ENCODE measurements around the gene CCNG2. TPM values are rescaled to one million over a fixed set of nuclear protein-coding genes. Genes with fewer than 3 reads are reported as not detected.

The CCNG2 gene
- total and polyA plus RNA-seq, 2 of the 4 experiments (the other 2 are of a cell fraction): 11.3 to 14.9 TPM

DNA sequence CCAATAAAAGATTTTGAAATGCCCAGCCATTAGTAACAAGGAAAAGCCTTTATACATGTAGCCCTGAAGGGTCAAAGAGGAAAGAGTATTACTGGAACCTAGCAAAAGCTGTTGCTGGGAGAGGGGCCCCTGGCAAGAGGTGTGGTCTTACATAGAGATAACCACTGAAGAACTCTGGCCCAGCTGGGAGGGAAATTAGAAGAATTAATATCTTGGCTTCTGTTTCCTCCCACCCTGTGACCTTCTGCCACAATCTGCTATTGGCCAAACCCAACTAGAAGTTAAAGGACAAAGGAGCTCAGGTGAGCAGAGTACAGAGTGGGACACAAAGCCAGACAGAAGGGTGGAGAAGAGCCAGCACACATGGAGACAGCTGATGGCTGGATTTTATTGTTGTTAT, 39.3 kb upstream of the CCNG2 start:
- no peak overlapping the region for H2BK15ac ChIP-seq (ENCODE audit: low read depth, low read length)
- CTCF ChIA-PET: no interaction called here

More for the DNA sequence above, 39.3 kb upstream of the CCNG2 start:
- Histone ChIP-seq H4K91ac (ENCODE audit: insufficient read depth, low read depth, low read length) (no peak overlapping the region), H2BK5ac (ENCODE audit: low read depth, low read length, poor library complexity, severe bottlenecking) (no peak overlapping the region), H3K4ac (ENCODE audit: low read depth, low read length) (no peak overlapping the region), H3K27ac (ENCODE audit: insufficient read depth, low read length) (no peak overlapping the region), H3K4me2 (ENCODE audit: low read depth, low read length) (no peak overlapping the region), H2BK120ac (ENCODE audit: low read depth, low read length) (no peak overlapping the region), H2BK20ac (ENCODE audit: low read depth, low read length) (no peak overlapping the region), H4K20me1 (ENCODE audit: insufficient read depth, low read length) (no peaks in the 10 kb centered on the region), H3K14ac (replicated peaks; ENCODE audit: low read depth, low read length) (no peak overlapping the region), H2AFZ (replicated peaks; ENCODE audit: low read length, poor library complexity) (no peak overlapping the region), H2AK5ac (ENCODE audit: low read depth, low read length) (no peak overlapping the region), H3K9me3 (ENCODE audit: control insufficient read depth, insufficient read depth, low read length) (no peaks in the 10 kb centered on the region), H2AK9ac (replicated peaks; ENCODE audit: low read depth, low read length, poor library complexity) (no peak overlapping the region), H3K4me1 (ENCODE audit: control insufficient read depth, insufficient read depth, low read length) (no peaks in the 10 kb centered on the region), H3K18ac (ENCODE audit: low read depth, low read length) (no peak overlapping the region), H3K9ac (ENCODE audit: low read depth, low read length) (no peak overlapping the region), H3K23ac (ENCODE audit: low read depth, low read length) (no peak overlapping the region), H3K36me3 (ENCODE audit: control insufficient read depth, insufficient read depth, low read length) (no peaks in the 10 kb centered on the region), H3K9me1 (ENCODE audit: insufficient read depth, low read length) (no peaks in the 10 kb centered on the region), H4K8ac (ENCODE audit: low read depth in 2 of 2, low read length in 2 of 2) (no peak overlapping the region), H3K56ac (ENCODE audit: extremely low read depth, insufficient read depth, low read length) (no peak overlapping the region), H3K27me3 (ENCODE audit: control insufficient read depth, insufficient read depth, low read length) (peaks cover 31% of the 10 kb centered on the region), H3K79me1 (ENCODE audit: low read depth in 1 of 2, low read length in 2 of 2) (no peaks in the 10 kb centered on the region), H3K4me3 (ENCODE audit: insufficient read depth, low read depth, low read length) (no peak overlapping the region), H4K5ac (ENCODE audit: low read depth, low read length) (no peak overlapping the region)
- intact Hi-C loops (cut with micrococcal nuclease) (no loop called here), dilution Hi-C loops (cut with HindIII; ENCODE audit: low sequenced_read_pairs, unreplicated experiment) (no loop called here), in situ Hi-C loops (cut with MboI; ENCODE audit: low sequenced_read_pairs) (no loop called here)
- POLR2A ChIA-PET (ENCODE audit: unreplicated experiment): no interaction called here
- DNase-seq (no peak), ATAC-seq (ENCODE audit: low read depth) (no peak)
- BruUV-seq (replicated peaks): no TSS peak
- TF ChIP-seq USF2 (IDR thresholded peaks at IDR 0.05; ENCODE audit: low read depth, low read length) (no peak), CHD1 (IDR thresholded peaks at IDR 0.05; ENCODE audit: low read depth, low read length) (no peak), SMC3 (IDR thresholded peaks at IDR 0.05; ENCODE audit: low read depth, low read length) (no peak), MAZ (IDR thresholded peaks at IDR 0.05; ENCODE audit: borderline replicate concordance, low read depth, low read length) (no peak), FOS (IDR thresholded peaks at IDR 0.05; ENCODE audit: low read depth, low read length) (no peak), NFE2L2 (IDR thresholded peaks at IDR 0.05; ENCODE audit: low read depth, low read length) (no peak), POLR2A (IDR thresholded peaks at IDR 0.05; ENCODE audit: low read depth, low read length) (no peak)
- TF ChIP-seq, protein P1, sequence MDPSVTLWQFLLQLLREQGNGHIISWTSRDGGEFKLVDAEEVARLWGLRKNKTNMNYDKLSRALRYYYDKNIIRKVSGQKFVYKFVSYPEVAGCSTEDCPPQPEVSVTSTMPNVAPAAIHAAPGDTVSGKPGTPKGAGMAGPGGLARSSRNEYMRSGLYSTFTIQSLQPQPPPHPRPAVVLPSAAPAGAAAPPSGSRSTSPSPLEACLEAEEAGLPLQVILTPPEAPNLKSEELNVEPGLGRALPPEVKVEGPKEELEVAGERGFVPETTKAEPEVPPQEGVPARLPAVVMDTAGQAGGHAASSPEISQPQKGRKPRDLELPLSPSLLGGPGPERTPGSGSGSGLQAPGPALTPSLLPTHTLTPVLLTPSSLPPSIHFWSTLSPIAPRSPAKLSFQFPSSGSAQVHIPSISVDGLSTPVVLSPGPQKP (IDR thresholded peaks at IDR 0.05; ENCODE audit: borderline replicate concordance, low read depth, low read length): no peak

Data from IMR-90 (cell line).